ENCODE data around the gene PDX1.

The PDX1 gene

DNA sequence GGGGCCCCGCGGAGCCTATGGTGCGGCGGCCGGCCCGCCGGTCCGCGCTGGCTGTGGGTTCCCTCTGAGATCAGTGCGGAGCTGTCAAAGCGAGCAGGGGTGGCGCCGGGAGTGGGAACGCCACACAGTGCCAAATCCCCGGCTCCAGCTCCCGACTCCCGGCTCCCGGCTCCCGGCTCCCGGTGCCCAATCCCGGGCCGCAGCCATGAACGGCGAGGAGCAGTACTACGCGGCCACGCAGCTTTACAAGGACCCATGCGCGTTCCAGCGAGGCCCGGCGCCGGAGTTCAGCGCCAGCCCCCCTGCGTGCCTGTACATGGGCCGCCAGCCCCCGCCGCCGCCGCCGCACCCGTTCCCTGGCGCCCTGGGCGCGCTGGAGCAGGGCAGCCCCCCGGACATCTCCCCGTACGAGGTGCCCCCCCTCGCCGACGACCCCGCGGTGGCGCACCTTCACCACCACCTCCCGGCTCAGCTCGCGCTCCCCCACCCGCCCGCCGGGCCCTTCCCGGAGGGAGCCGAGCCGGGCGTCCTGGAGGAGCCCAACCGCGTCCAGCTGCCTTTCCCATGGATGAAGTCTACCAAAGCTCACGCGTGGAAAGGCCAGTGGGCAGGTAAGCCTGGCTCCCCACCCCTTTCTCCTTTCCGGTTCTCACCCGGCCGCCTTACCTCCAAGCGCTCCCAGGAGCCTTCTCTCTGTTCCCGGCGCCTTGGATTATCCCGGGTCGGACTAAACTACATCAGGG, at the start of gene PDX1:
TSS of gene PDX1 (plus strand) at position 67 of the 743 bp plus-strand sequence. CDS start at position 206, 139 bp downstream.
- DNase-seq = no peak

GRCh38 chr13:27878274-27878673, 41.5 kb upstream of the PDX1 start:
- no peak for DNase-seq

- no peak for DNase-seq
Measured at GRCh38 chr13:27889471-27889870, 30.3 kb upstream of the PDX1 start.

DNA sequence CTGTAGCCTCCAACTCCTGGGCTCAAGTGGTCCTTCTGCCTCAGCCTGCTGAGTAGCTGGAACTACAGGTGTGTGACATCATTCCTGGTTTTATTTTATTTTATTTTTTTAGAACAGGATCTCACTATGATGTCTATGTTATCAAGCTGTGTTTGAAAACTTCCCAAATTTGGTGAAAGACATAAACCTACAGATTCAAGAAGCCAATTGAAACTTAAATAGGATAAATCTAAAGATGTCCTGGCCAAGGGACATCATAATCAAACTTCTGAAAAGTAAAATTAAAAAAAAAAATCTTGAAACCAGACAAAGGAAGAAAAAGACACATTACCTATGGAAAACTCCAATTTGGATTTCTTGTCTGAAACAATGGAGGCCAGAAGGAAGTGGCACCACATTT, 23.1 kb upstream of the PDX1 start:
- DNase-seq = no peak

DNA sequence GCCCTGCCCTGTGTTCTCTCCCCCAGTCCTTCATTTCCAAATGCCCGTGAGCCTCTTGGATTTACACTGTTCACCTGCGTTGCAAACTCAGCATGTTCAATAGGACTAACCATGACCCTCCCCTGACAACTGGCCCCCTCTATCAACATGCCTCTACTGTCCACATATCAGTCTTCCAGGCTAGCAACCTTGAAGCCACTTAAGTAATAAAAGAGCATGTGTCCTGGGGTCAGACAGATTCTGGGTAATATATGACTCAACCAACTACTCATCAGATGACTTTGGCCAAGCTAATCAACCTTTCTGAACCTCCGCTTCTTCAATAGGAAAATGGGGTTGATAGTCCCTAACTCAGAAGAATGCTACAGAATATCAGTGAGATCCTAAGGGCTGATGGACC, 15.1 kb upstream of the PDX1 start:
- no peak for DNase-seq

DNA sequence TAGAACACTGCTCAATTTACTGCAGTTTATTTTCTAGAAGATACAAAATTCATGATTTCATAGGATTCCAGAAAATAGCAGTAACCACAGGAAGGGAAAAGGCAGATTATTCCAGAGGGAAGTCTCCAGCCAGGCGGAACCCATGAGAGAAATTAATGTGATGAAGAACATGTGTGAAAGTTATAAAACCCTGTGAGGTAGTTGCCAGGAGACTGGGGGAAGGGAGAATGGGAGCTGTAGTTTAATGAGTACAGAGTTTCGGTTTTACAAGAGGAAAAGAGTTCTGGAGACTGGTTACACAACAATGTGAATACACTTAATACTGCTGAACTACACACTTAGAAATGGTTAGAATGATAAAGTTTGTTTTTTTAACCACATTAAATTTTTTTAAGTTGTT, 14.2 kb upstream of the PDX1 start:
- no peak for DNase-seq

GRCh38 chr13:27907121-27907787, 12.5 kb upstream of the PDX1 start:
- no peak for DNase-seq

GRCh38 chr13:27909378-27909777, 10.4 kb upstream of the PDX1 start:
- DNase-seq = no peak

GRCh38 chr13:27911521-27911920, 8.3 kb upstream of the PDX1 start:
- no peak for DNase-seq

DNA sequence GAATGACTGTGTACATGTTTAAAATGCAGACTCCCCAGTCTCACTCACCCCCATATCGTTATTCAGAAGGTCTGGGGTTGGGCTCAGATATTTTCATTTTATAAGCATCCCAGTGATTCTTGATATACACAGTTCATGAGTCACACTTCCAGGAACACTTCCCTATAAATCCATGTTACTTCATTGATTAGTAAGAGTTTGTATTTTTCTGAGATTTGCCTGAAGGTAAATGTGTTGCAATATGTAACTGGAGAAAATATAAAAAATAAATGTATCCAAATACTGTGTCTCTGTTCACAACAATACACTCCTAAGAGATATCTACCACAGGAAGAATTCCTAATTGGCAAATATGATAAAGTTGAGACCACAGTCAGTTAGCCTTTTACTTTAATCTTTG, 6.6 kb upstream of the PDX1 start:
- DNase-seq = no peak

GRCh38 chr13:27915301-27916207, 4.2 kb upstream of the PDX1 start:
- no peak for DNase-seq

DNA sequence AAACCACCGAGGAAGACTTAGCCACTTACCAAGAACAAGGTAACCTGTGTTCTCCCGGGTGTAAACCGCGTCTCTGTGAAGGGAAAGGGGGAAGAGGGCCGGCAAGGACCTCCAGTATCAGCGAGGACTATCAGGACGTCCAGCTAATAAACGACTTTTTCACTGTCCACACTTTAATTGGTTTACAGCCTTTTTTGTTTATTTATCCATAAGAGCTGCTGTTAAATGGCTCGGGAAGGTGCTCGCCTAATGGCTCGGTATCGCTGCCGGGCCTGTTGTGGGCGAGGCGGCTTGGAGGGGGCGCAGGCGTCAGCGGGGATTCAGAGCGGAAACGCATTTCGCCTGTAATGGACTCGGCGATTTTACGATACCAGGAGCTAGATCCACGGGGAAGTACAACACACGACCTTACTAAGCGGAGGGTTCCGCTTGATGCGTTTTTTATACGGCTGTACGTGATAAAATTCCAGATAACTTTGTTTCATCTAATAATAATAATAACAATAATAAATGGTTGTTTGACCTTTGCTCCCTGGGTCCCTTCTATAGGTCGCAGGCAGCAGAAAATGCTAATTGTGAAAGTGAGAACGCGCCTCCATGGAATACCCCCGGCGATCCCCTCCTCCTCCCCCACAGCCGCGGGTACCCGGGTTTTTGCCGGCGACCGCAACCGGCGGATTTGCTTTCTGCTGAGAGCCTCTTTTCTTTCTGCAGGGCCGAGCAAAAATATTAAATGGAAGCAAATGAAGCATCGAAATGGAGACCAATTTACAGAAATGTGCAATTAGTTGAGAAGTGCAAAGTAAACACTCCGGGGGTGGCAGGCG, 2.5 kb upstream of the PDX1 start:
- DNase-seq = no peak

GRCh38 chr13:27918041-27918917, 1.5 kb upstream of the PDX1 start:
- DNase-seq = no peak

DNA sequence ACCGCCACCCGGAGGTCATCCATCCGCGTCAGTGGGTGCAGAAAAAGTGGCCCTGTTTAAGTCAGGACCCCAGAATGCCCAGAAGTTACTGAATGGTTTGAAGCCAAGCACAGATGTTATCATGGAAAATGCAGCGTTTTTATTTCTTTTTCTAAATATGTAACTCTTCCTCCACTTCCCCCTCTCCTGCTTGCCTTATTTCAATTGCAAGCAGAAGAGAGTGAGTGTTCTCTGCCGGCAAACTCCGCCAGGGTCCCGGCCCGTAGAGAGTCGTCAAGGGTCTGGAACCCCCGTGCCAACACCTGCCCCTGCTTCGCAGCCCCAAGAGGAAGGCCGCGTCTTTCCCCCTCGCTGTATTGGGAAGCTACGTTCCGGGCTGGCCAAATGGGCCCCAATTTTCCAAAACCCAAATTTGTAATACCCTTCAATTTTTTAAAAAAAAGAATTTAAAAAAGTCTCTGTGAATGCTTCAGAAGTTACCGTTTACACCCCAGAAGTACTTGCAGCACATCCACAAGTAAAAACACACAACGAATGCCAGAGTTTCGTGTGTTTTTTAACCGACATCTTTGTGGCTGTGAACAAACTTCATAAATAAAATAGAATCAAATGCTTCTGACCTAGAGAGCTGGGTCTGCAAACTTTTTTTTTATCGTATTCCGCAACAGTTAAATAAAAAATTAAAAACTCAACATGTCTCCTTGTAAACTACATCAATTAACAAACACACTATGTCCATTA, 712 bp upstream of the PDX1 start:
- DNase-seq = no peak

DNA sequence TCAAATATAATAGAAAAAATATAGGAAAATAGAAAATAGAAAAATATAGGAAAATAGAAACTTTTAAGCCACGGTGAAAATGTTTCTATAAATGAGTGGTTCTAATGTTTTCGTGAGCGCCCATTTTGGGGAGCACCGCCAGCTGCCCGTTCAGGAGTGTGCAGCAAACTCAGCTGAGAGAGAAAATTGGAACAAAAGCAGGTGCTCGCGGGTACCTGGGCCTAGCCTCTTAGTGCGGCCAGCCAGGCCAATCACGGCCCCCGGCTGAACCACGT, 204 bp upstream of the PDX1 start:
- no peak for DNase-seq

- no peak for DNase-seq
Measured at GRCh38 chr13:27920677-27921420, 1.0 kb downstream of the PDX1 start.

DNA sequence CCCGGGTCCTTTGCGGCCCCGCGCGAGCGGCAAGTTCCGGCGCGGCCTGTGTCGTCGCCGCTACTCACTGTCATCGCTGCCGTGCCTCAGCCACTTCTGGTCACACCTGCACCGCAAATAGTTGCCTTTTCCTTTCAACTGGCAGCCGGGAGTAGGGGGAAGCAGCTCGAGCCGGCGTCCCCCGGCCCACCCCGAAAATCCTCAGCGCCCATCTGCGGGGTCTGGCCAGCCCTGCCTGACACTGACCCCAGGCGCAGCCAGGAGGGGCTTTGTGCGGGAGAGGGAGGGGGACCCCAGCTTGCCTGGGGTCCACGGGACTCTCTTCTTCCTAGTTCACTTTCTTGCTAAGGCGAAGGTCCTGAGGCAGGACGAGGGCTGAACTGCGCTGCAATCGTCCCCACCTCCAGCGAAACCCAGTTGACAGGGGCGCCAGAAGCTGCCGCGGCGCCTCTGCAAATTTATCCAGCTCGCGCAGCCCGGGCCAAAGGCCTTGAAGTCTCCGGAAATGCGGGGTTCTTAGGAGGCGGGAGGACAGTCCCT, 1.7 kb downstream of the PDX1 start:
- no peak for DNase-seq

GRCh38 chr13:27921961-27922882, 2.4 kb downstream of the PDX1 start:
- DNase-seq = no peak
